ENCODE measurements around the gene CDH4.

The CDH4 gene

DNA sequence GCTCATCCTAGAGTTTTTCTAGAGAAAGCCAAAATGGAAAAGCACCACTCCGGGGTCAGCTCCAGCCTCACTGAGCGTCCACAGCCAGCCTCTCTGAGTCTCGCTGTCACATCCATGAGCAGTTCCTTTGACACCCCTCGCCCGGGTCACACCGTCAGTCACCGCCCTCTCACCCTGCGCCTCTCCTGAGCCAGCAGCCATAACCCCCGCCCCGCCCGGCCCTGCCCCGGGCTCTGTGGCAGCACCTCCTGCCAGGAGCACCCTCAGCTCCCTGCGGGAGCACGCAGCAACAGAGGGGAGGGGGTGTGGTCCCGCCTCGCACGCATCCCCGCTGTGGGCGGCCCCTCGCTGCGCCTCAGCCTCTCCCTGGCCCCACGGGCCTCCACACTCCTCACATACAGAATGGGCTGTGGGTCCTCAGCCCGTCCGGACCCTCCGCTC lies 545.9 kb downstream of the CDH4 start:
- Histone ChIP-seq H3K27ac (replicated peaks) (no peak overlapping the region), H3K27me3 (ENCODE audit: insufficient read depth, poor library complexity, severe bottlenecking) (no peaks in the 10 kb centered on the region), H3K4me3 (replicated peaks; ENCODE audit: insufficient read depth, low read length) (no peak overlapping the region)
- no peak for DNase-seq (ENCODE audit: low read depth in 1 of 2, low spot score in 1 of 2)
- TF ChIP-seq GABPA (IDR thresholded peaks at IDR 0.05; ENCODE audit: low read depth) (no peak), POLR2AphosphoS5 (IDR thresholded peaks at IDR 0.05; ENCODE audit: low read depth) (no peak), SPI1 (IDR thresholded peaks at IDR 0.05; ENCODE audit: borderline replicate concordance, low read depth) (no peak)
- TF ChIP-seq, protein P1, sequence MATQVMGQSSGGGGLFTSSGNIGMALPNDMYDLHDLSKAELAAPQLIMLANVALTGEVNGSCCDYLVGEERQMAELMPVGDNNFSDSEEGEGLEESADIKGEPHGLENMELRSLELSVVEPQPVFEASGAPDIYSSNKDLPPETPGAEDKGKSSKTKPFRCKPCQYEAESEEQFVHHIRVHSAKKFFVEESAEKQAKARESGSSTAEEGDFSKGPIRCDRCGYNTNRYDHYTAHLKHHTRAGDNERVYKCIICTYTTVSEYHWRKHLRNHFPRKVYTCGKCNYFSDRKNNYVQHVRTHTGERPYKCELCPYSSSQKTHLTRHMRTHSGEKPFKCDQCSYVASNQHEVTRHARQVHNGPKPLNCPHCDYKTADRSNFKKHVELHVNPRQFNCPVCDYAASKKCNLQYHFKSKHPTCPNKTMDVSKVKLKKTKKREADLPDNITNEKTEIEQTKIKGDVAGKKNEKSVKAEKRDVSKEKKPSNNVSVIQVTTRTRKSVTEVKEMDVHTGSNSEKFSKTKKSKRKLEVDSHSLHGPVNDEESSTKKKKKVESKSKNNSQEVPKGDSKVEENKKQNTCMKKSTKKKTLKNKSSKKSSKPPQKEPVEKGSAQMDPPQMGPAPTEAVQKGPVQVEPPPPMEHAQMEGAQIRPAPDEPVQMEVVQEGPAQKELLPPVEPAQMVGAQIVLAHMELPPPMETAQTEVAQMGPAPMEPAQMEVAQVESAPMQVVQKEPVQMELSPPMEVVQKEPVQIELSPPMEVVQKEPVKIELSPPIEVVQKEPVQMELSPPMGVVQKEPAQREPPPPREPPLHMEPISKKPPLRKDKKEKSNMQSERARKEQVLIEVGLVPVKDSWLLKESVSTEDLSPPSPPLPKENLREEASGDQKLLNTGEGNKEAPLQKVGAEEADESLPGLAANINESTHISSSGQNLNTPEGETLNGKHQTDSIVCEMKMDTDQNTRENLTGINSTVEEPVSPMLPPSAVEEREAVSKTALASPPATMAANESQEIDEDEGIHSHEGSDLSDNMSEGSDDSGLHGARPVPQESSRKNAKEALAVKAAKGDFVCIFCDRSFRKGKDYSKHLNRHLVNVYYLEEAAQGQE (IDR thresholded peaks at IDR 0.05; ENCODE audit: insufficient replicate concordance, low read depth): no peak
- TF ChIP-seq, protein P2, sequence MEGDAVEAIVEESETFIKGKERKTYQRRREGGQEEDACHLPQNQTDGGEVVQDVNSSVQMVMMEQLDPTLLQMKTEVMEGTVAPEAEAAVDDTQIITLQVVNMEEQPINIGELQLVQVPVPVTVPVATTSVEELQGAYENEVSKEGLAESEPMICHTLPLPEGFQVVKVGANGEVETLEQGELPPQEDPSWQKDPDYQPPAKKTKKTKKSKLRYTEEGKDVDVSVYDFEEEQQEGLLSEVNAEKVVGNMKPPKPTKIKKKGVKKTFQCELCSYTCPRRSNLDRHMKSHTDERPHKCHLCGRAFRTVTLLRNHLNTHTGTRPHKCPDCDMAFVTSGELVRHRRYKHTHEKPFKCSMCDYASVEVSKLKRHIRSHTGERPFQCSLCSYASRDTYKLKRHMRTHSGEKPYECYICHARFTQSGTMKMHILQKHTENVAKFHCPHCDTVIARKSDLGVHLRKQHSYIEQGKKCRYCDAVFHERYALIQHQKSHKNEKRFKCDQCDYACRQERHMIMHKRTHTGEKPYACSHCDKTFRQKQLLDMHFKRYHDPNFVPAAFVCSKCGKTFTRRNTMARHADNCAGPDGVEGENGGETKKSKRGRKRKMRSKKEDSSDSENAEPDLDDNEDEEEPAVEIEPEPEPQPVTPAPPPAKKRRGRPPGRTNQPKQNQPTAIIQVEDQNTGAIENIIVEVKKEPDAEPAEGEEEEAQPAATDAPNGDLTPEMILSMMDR (IDR thresholded peaks at IDR 0.05; ENCODE audit: insufficient read depth, low read length): no peak

DNA sequence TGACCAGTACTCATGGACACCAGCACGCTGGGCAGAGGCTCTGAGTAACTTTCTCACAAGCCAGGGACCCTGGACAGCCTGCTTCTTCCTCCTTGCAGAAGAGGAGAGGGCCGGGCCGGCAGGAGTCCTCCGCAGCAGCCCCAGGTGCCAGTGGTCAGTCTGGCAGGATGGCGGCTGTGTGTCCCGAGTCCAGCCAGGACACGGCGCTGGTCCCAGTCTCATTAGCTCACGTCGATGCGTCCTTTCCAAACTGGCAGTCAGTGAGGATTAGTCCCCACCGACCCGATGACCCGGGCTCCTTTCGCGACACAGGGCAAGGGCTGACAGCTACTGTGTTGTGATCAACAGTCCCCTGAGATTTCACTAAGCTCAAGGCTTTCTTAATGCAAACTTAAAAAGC lies 546.6 kb downstream of the CDH4 start:
- DNase-seq (ENCODE audit: low read depth in 1 of 2, low spot score in 1 of 2): no peak
- no peak overlapping the region for H3K4me3 ChIP-seq (replicated peaks; ENCODE audit: insufficient read depth, low read length)
- peaks cover under 1% of the 10 kb centered on the region for H3K27me3 ChIP-seq (ENCODE audit: insufficient read depth, poor library complexity, severe bottlenecking)
- TF ChIP-seq, protein P2 (IDR thresholded peaks at IDR 0.05; ENCODE audit: insufficient read depth, low read length): no peak
- TF ChIP-seq SPI1 (IDR thresholded peaks at IDR 0.05; ENCODE audit: borderline replicate concordance, low read depth): no peak
- no peak for TF ChIP-seq POLR2AphosphoS5 (IDR thresholded peaks at IDR 0.05; ENCODE audit: low read depth)
- TF ChIP-seq, protein P1 (IDR thresholded peaks at IDR 0.05; ENCODE audit: insufficient replicate concordance, low read depth): no peak
- TF ChIP-seq GABPA (IDR thresholded peaks at IDR 0.05; ENCODE audit: low read depth): no peak
- H3K27ac ChIP-seq (replicated peaks): no peak overlapping the region

DNA sequence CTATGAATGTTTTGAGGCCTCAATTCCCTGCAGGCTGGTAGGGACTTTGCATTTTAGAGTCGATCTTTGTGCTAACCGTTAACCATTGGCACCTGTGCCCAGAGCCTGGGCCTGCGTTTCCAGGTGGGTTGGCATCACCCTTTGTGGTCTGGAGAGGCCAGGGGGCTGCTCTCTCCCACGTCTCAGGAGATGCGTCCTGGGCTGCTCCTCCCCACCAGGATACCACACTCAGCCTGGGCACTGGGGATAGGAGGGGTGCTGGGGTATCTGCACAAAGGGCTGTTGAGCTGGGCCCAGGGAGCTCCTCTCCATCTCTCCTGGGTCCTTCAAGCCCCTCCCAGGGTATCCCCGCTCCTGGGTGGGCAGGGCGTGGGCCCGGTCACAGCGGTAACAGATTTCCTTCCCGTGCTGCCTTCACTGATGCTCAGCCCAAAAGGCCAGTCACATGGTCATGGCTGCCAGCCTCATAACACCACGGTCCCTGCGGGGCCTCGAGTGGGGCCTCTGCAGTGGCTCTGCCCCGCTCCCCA lies 547.4 kb downstream of the CDH4 start:
- TF ChIP-seq, protein P1 (IDR thresholded peaks at IDR 0.05; ENCODE audit: insufficient replicate concordance, low read depth): no peak
- Histone ChIP-seq H3K27me3 (ENCODE audit: insufficient read depth, poor library complexity, severe bottlenecking) (peaks cover 8% of the 10 kb centered on the region), H3K27ac (replicated peaks) (no peak overlapping the region), H3K4me3 (replicated peaks; ENCODE audit: insufficient read depth, low read length) (no peak overlapping the region)
- DNase-seq (ENCODE audit: low read depth in 1 of 2, low spot score in 1 of 2): no peak
